GM18508 (cell line): ENCODE results near the gene KRT1.

ENCODE experiments used
- ATAC-seq: cut with Tn5 transposase; IDR thresholded peaks from one replicate; pipeline ENCODE4 v1.9.1; 2021; ENCODE audit warnings: moderate number of reproducible peaks; ENCODE audit not compliant: insufficient read depth, unreplicated experiment

The KRT1 gene

DNA sequence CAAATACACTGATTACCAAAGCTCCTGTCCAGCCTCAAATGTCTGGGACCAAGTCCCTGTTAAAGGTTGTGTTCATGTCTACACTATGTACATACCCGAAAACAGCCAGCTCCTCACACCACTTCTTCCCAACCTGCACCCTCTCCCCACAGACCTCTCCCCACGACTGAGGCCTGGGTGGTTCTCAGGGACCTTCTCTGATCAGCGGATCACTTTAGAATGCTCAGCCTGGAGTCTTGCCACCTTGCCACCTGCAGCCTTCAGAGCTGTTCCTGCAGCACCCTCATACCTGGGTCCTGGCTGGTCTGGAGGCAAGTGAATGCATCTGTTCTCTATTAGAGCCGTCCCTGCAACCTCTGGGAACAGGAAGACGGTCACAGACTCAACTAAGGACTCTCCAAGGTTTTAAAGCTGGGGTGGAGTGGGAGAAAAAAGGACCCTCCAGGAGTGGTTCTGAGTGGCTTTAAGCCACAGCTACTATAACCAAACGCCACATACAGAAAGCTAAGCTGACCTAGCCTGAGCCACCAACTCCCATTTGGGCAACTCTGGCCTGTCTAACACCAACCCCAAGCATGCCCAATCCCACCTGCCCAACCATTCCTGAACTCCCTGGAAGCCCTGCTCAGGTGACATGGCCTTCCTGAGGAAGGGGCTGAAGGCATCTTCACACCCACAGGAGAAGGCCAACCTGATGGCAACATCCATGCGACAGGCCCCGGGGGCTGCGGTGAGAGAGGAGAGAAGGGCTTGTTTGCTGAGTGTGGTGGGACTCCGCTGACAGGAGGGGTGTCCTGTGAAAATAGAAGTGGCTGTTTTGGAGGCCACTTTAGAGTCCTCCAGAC lies 36.8 kb downstream of the KRT1 start:
- ATAC-seq = no peak

DNA sequence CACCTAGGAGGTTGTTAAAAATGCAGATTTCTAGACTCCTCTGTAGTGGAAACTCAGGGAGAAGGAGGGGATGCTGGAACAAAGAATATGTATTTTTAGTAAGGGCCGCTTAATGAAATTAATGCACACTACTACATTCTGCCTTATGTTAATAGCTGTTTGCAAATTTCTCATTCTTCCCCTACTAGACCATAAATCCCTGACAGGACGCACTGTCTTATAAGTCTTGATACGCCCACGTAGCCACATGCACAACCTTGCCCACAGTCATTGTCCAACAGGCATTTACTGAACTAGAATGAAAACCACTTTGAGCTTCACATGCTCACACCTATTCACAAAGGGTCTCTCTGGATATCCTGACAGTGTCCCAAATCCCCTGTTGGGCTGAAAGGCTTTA lies 38.7 kb downstream of the KRT1 start:
- ATAC-seq = no peak

DNA sequence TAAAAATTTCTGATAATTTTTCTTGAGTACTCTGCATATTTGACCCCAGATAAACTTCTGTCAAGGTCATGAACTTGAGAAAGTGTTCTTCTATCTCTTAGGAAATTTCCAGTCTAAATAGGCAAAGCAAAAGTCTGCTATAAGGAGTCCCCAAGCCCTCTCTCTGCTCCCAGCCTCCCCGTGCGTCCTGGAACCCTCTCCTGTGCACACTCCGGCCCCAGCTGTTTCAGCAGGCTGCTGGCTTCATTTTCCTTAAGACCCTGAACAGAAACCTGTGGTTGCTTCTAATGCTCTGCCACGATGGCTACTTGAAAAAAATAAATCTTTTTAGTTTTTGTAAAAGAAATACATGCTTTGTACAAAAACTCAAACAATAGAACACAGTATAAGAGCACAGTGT lies 42.9 kb downstream of the KRT1 start:
- ATAC-seq = no peak

DNA sequence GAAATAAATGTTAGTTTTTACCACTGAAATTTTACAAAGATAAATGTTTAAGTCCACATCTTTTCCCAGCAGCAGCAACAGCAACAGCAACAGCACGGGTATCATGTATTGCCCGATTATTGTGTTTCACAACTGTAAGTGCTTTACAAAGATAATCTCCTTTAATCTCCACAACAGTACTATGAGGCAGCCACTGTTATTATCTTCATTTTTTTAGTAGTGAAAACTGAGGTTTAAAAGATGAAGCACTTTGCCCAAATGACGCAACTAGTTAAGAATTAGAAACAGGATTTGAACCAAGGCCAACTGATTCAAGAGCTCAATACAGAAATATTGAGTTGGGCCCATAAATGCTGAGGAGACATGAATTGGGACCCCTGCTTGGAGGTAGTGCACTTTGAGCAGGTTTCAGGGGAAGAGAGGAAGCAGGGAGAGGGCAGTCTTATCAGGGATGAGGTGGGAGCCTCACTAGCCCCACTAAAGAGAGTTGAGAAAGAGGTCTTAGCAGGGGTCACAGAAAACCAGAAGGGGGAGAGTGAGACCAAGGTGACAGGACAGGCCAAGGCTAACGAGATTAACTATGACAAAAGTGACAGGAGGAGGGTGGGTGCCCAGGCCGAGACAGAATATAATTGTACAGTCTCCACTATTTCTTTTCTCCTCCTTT lies 43.5 kb downstream of the KRT1 start:
- no peak for ATAC-seq

DNA sequence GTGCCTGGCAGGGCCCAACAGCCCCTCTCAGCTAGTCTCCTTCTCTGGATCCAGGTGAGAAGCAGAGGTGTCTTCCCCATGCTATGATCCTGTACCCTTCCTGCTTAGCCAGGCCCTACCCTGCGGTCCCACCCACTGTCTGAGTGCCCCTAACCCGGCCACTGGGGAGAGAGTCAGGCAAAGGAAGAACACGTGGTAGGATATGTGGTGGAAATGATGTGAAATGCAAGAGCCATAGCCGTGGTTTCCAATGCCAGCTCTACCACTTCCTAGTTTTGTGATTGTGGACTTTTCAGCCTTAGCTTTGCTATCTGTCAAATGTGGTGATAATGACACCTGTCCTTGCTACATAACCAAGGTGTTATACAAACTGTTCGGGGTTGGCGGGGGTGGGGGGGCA lies 44.0 kb downstream of the KRT1 start:
- no peak for ATAC-seq

DNA sequence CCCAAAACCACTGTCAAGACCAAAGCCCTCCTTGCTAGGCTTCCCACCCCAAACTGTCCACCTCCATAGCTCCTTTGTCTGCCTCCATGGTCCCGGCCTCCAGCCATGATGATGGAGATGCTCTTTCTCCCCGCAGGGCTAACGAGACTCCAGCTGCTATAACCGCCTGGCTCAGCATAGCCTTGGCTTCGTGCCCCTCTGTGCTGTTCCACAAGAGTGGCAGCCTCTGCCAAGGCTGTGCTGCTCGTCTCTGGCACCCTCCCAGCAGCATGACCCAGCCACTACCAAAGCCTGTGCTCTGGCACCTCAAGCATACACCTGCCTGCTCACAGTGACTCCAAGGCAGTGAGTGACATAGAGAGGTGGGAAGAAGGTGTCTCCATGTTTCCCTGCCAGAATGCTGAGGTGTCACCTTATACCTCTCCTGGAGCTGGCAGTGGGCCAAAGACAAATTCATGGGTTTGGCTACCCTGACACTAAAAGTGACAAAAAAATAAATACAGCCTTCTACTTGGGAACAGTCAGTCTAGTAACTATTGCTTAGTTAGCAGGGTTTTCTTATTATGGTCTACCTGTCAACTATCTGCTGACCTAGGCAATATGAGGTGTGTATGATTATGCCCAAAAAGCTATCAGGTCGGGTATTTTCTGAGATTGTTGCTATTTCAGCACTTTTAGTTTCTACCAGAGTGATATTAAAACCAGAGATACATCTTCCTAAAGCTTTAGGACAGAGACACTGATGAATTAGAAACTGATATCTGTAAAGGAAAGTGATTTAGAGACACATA lies 45.7 kb downstream of the KRT1 start:
- ATAC-seq = no peak

DNA sequence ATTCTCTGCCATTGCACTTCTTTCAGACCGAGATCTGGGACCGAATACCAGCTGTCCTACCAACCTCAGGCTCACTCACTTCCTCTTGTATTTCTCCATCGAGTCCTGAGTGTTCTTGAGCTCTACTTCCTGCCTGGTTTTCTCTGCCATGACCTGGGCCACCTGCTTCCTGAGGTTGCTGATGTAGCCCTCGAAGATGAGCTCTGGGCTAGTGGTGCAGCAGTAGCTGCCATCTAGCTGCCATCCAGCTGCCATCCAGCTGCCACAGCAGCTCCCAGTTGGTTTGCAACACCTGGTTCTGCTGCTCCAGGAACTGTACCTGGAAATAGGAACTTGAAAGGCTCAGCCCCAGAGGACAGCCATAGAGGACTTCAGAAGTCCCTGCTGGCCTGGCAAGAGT lies 46.8 kb downstream of the KRT1 start:
- no peak for ATAC-seq

DNA sequence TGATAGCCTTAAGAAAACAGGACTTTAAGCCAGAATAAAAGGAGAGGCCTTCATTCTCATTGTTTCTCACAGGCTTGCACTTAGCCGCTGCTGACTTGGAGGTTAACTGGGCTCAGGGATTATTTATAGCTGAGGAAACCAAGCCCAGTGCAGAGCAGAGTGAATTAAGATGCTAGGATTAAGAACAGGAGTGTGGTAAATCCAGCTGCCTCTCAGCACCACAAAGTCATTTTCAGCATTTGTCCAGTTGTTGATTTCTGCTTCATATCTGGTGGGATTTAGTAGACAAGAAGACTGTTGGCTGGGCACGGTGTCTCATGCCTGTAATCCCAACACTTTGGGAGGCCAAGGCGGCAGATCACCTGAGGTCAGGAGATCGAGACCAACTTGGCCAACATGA lies 47.6 kb downstream of the KRT1 start:
- no peak for ATAC-seq

DNA sequence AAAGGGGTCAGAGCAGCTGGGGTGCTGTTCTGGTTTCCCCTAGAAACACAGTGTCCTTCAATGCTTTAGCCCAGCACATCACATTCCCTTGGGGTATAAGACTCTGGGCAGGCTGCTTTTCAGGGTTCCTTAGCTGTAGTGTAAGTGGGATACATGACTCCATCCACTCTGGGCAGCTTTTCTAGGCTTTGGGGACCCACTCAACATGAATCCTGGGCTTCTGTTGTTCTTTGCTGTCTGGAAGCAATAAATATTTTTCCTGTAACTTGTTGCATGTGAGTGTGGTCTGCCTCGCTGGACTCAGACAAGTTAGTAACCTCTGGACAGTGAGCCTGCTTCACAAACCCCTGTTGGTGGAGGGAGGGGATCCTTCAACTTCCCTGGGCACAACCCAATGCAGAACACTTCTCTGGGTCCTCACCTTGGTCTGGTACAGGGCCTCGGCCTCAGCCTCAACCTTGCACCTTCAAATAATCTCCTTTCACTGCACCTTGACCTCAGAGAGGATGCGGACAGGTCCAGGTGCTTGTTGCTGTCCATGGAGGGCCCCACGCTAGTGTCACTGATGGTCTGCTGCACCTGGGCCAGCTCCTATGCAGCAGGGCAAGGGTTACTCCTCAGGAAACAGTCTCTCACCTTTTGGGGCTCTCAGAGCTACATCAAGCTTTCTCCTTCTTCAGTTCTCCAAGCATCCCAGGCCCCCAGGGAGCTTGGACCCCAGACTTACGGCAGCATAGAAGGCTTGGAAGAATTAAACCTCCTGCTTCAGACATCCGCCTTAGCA lies 48.3 kb downstream of the KRT1 start:
- ATAC-seq = no peak

DNA sequence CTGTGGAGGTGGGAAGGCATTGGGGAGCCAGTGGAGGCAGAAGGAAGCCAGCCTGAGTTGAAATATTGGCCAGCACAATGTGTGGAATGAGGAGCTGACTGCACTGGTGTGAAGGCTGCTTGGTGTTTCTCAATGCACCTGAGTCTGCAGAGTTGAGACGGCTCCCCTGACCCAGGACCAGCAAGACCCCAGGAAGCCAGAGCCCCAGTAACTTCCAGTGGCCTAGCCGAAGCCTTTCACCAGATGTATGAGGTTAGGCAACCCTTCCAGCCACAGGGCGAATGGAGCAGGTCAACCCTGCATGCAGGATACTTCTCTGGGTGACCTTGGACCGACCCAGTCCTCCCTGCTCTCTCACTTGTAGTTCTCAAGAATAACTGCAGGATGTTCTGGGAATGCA lies 48.9 kb downstream of the KRT1 start:
- no peak for ATAC-seq

DNA sequence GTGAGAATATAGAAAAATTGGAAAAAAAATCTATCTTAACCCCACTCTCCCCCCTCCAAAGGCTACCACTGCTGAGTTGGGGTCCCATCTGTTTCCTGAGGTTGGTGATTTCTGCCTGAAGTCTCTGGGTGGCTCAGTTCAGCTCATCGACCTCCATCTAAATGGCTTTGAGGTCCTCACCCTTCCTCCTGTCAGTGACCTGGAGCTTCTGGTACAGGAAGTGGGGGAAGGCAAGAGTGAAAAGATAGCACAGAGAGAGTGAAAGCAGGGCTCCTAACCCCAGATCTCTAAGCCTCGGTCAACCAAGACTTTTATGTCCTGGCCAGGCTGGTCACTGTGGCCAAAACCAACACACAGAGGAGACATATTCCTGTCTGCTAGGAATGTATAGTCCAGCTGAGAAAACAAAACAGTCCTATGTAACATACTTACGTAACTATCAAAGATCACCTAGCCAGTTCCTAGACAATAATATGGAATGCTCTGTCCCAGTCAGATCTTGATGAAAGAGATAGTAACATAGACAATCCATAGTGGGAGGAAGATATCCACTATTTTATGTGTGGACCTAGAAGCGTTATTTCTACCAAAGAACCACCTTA lies 49.5 kb downstream of the KRT1 start:
- no peak for ATAC-seq

DNA sequence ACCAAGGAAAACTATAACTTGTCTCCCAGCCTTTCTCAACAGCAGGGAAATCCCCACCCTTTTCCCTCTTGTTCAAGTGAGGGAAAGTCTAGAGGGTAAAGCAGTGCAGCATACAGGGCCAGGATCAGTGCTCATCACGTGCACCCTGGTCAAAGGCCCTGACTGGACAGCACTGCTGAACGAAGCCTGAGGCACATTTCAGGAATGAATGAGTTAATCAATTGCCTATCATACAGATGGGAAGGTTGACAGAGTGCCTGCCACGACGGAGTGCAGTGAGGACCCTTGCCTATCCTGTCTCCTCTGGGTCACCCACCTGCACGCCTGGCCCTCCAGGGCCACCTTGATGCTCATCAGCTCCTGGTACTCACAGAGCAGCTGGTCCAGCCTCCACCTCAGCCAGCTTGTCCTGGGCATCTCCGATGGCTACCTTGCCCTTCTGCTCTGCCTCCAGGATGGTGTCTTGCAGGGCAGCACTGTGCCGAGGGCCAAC lies 50.2 kb downstream of the KRT1 start:
- ATAC-seq = no peak

DNA sequence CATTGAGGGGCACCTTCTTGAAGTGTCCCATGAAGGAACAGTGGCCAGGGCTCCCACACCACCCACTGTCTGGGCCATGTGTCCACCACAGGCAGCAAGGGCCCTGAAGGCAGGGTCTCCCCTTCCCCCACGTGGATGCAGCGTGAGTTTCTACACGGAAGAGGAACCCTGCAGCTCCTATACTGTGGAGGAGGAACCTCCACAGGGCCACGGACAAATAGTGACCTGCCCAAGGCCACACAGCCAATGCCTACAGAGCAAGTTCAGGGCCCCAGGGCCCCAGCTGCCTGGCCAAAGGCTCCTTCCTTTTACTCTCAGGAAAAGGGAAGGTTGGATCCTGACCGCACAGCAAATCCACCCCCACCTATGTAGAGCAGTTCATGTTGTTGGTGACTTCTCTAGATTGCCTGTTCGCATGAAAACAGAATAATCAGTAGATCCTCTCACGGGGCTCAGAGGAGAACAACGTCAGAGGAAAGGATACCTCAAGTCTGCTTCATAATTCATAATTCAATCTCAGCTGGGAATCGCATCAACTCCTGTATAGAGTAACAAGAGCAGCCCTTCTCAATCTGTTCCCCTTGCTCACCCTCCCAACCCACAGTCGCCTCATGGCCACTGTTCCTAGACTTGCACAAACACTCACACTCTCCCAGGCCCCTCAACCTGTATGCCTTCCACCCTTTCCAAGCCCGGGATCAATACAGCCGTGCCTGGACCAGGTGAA lies 50.8 kb downstream of the KRT1 start:
- no peak for ATAC-seq

DNA sequence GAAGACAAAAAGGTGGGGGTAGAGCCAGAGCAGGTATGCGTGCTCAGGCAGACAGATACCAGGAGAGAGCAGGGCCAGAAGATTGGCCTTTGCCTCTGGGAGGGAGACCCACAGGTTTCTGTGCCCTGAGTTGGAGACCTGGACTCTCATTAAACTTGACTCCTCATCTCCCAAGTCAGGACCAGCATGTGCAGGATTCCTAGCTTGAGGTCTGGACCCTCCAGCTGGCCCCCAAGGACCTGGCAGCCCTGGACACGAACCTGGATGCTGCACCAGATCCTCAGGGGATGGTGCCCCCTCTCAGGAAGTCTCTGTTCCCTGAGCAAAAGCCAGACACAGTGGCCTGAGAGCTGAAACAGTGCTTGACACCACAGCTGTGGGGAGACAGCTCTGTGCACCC lies 51.4 kb downstream of the KRT1 start:
- no peak for ATAC-seq

DNA sequence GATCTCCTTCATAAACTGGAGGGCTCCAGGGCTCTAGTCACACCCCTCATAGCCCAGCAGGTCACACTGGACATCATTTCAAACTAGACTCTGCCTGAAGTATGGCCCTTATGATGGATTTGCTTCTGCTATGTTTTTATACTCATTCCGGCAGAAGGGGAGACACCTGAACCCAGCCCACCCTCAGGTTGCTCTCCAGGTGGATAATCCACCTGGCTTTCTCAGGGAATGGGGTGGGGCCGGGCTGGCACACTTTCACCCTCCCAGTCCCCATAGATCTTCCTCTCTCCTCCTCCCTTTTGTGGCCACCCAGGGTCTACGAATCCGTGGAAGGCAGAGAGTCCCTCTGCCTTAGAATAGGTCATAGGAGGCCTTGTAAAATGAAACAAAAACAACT lies 52.1 kb downstream of the KRT1 start:
- no peak for ATAC-seq

DNA sequence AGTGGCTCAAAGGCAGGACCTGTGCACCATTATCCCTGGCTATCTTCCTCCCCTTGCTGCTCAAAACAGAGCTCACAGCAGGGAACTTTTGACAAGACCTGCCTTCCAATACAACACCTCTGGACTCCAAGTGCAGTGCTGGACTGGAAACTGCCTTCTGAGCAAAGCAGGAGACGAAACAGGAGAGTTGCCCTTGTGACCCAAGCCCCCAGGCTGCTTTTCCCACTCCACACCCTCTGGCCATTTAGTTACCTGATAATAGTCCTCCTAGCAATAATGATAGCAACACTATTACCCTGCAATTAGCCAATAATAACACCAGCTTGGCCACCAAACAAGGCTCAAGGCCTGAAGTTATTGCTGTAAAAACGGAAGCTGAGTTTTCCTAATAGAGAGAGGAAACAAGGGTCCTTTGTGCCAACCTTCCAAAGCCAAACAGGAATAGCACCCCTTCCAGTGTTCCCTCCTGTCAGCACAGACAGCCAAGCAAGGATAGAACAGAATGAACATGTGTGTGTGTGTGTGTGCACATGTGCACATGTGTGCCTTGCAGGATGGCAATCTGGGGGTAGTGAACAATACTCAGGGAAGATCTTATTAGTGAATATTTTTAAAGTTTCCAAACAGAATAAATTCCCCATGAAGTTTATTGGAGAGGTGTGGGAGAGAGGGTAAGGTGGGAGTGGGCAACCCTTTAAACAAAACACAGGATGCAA lies 52.7 kb downstream of the KRT1 start:
- ATAC-seq = no peak
